ENCODE data around the gene PPP2R3B.
"Not testable (repeated sequence)": the region's sequence is repeated elsewhere in the genome, so short reads cannot be mapped to it uniquely, and the experiment has no call there.

Gene PPP2R3B

GRCh38 chrX:314049-314448 lies 72.7 kb downstream of the PPP2R3B start:
- Histone ChIP-seq H3K36me3 (ENCODE audit: control insufficient read depth, insufficient read depth, low read length) (peaks cover 61% of the 10 kb centered on the region), H3K9me3 (ENCODE audit: control insufficient read depth, insufficient read depth, low read depth, low read length) (no peaks in the 10 kb centered on the region), H3K4me1 (ENCODE audit: control insufficient read depth, insufficient read depth, low read length) (no peaks in the 10 kb centered on the region), H3K4me3 (ENCODE audit: low read depth, low read length) (no peak overlapping the region), H3K27ac (ENCODE audit: low read depth, low read length) (no peak overlapping the region), H3K9ac (ENCODE audit: low read length) (no peak overlapping the region), H3K27me3 (ENCODE audit: control insufficient read depth, insufficient read depth, low read length) (no peaks in the 10 kb centered on the region)

- Histone ChIP-seq H3K27ac (ENCODE audit: low read depth, low read length) (no peak overlapping the region), H3K9me3 (ENCODE audit: control insufficient read depth, insufficient read depth, low read depth, low read length) (no peaks in the 10 kb centered on the region), H3K4me1 (ENCODE audit: control insufficient read depth, insufficient read depth, low read length) (no peaks in the 10 kb centered on the region), H3K27me3 (ENCODE audit: control insufficient read depth, insufficient read depth, low read length) (no peaks in the 10 kb centered on the region), H3K4me3 (ENCODE audit: low read depth, low read length) (no peak overlapping the region), H3K9ac (ENCODE audit: low read length) (no peak overlapping the region), H3K36me3 (ENCODE audit: control insufficient read depth, insufficient read depth, low read length) (peaks cover 64% of the 10 kb centered on the region)
These were observed 73.2 kb downstream of the PPP2R3B start for GRCh38 chrX:313546-313945.

- H3K4me1 ChIP-seq (ENCODE audit: control insufficient read depth, insufficient read depth, low read length), result no peaks in the 10 kb centered on the region
- peaks cover 71% of the 10 kb centered on the region for H3K36me3 ChIP-seq (ENCODE audit: control insufficient read depth, insufficient read depth, low read length)
These were observed 73.9 kb downstream of the PPP2R3B start for GRCh38 chrX:312621-313331.

GRCh38 chrX:311156-312129 lies 75.3 kb downstream of the PPP2R3B start:
- Histone ChIP-seq H3K36me3 (ENCODE audit: control insufficient read depth, insufficient read depth, low read length) (peaks cover 78% of the 10 kb centered on the region), H3K27me3 (ENCODE audit: control insufficient read depth, insufficient read depth, low read length) (no peaks in the 10 kb centered on the region), H3K9me3 (ENCODE audit: control insufficient read depth, insufficient read depth, low read depth, low read length) (no peaks in the 10 kb centered on the region)

More at GRCh38 chrX:312621-313331, 73.9 kb downstream of the PPP2R3B start:
- H3K27ac ChIP-seq (ENCODE audit: low read depth, low read length), result no peak overlapping the region
- no peak overlapping the region for H3K4me3 ChIP-seq (ENCODE audit: low read depth, low read length)
- no peaks in the 10 kb centered on the region for H3K9me3 ChIP-seq (ENCODE audit: control insufficient read depth, insufficient read depth, low read depth, low read length)
- no peak overlapping the region for H3K9ac ChIP-seq (ENCODE audit: low read length)
- H3K27me3 ChIP-seq (ENCODE audit: control insufficient read depth, insufficient read depth, low read length), result no peaks in the 10 kb centered on the region

GRCh38 chrX:310621-311155 lies 76.0 kb downstream of the PPP2R3B start:
- Histone ChIP-seq H3K27ac (ENCODE audit: low read depth, low read length) (no peak overlapping the region), H3K27me3 (ENCODE audit: control insufficient read depth, insufficient read depth, low read length) (no peaks in the 10 kb centered on the region), H3K9ac (ENCODE audit: low read length) (no peak overlapping the region), H3K9me3 (ENCODE audit: control insufficient read depth, insufficient read depth, low read depth, low read length) (no peaks in the 10 kb centered on the region), H3K4me3 (ENCODE audit: low read depth, low read length) (no peak overlapping the region), H3K4me1 (ENCODE audit: control insufficient read depth, insufficient read depth, low read length) (no peaks in the 10 kb centered on the region), H3K36me3 (ENCODE audit: control insufficient read depth, insufficient read depth, low read length) (peaks cover 82% of the 10 kb centered on the region)

More at GRCh38 chrX:311156-312129, 75.3 kb downstream of the PPP2R3B start:
- no peak overlapping the region for H3K4me3 ChIP-seq (ENCODE audit: low read depth, low read length)
- no peak overlapping the region for H3K27ac ChIP-seq (ENCODE audit: low read depth, low read length)
- H3K4me1 ChIP-seq (ENCODE audit: control insufficient read depth, insufficient read depth, low read length), result no peaks in the 10 kb centered on the region
- H3K9ac ChIP-seq (ENCODE audit: low read length), result no peak overlapping the region

GRCh38 chrX:308821-309520 lies 77.7 kb downstream of the PPP2R3B start:
- Histone ChIP-seq H3K27ac (ENCODE audit: low read depth, low read length) (no peak overlapping the region), H3K4me3 (ENCODE audit: low read depth, low read length) (no peak overlapping the region), H3K36me3 (ENCODE audit: control insufficient read depth, insufficient read depth, low read length) (peaks cover 81% of the 10 kb centered on the region), H3K9me3 (ENCODE audit: control insufficient read depth, insufficient read depth, low read depth, low read length) (no peaks in the 10 kb centered on the region), H3K9ac (ENCODE audit: low read length) (no peak overlapping the region), H3K4me1 (ENCODE audit: control insufficient read depth, insufficient read depth, low read length) (no peaks in the 10 kb centered on the region), H3K27me3 (ENCODE audit: control insufficient read depth, insufficient read depth, low read length) (no peaks in the 10 kb centered on the region)

GRCh38 chrX:307261-308111 lies 79.2 kb downstream of the PPP2R3B start:
- Histone ChIP-seq H3K9me3 (ENCODE audit: control insufficient read depth, insufficient read depth, low read depth, low read length) (no peaks in the 10 kb centered on the region), H3K36me3 (ENCODE audit: control insufficient read depth, insufficient read depth, low read length) (peaks cover 79% of the 10 kb centered on the region), H3K27ac (ENCODE audit: low read depth, low read length) (no peak overlapping the region), H3K9ac (ENCODE audit: low read length) (no peak overlapping the region), H3K4me1 (ENCODE audit: control insufficient read depth, insufficient read depth, low read length) (no peaks in the 10 kb centered on the region), H3K27me3 (ENCODE audit: control insufficient read depth, insufficient read depth, low read length) (no peaks in the 10 kb centered on the region), H3K4me3 (ENCODE audit: low read depth, low read length) (no peak overlapping the region)

GRCh38 chrX:306614-307251 lies 80.0 kb downstream of the PPP2R3B start:
- H3K9me3 ChIP-seq (ENCODE audit: control insufficient read depth, insufficient read depth, low read depth, low read length); H3K27me3 ChIP-seq (ENCODE audit: control insufficient read depth, insufficient read depth, low read length); H3K4me3 ChIP-seq (ENCODE audit: low read depth, low read length); H3K4me1 ChIP-seq (ENCODE audit: control insufficient read depth, insufficient read depth, low read length); H3K27ac ChIP-seq (ENCODE audit: low read depth, low read length); H3K9ac ChIP-seq (ENCODE audit: low read length): not testable (repeated sequence)
- H3K36me3 ChIP-seq (ENCODE audit: control insufficient read depth, insufficient read depth, low read length), result peaks cover 78% of the 10 kb centered on the region

- H3K4me1 ChIP-seq (ENCODE audit: control insufficient read depth, insufficient read depth, low read length); H3K9ac ChIP-seq (ENCODE audit: low read length); H3K27ac ChIP-seq (ENCODE audit: low read depth, low read length); H3K9me3 ChIP-seq (ENCODE audit: control insufficient read depth, insufficient read depth, low read depth, low read length); H3K27me3 ChIP-seq (ENCODE audit: control insufficient read depth, insufficient read depth, low read length); H3K4me3 ChIP-seq (ENCODE audit: low read depth, low read length): not testable (repeated sequence)
- peaks cover 78% of the 10 kb centered on the region for H3K36me3 ChIP-seq (ENCODE audit: control insufficient read depth, insufficient read depth, low read length)
These were observed 80.7 kb downstream of the PPP2R3B start for GRCh38 chrX:305781-306613.

All from HUES6 (cell line).